GM19395 (cell line): ENCODE data around the gene UBE2F.
"Not testable (repeated sequence)": the region's sequence is repeated elsewhere in the genome, so short reads cannot be mapped to it uniquely, and the experiment has no call there.

Experiments used
- ATAC-seq: cut with Tn5 transposase; IDR thresholded peaks from one replicate; pipeline ENCODE4 v1.9.1; 2021; ENCODE audit warnings: mild to moderate bottlenecking, moderate library complexity; ENCODE audit not compliant: unreplicated experiment

UBE2F gene

GRCh38 chr2:237977380-237977779, 10.6 kb downstream of the UBE2F start:
- no peak for ATAC-seq

GRCh38 chr2:237978058-237978712, 11.4 kb downstream of the UBE2F start:
- ATAC-seq = no peak

GRCh38 chr2:237979331-237979730, 12.5 kb downstream of the UBE2F start:
- no peak for ATAC-seq

GRCh38 chr2:237980087-237980486, 13.3 kb downstream of the UBE2F start:
- ATAC-seq = no peak

- no peak for ATAC-seq
These were observed 13.9 kb downstream of the UBE2F start for GRCh38 chr2:237980751-237981150.

- ATAC-seq = not testable (repeated sequence)
These were observed 14.8 kb downstream of the UBE2F start for GRCh38 chr2:237981621-237982020.

GRCh38 chr2:237982039-237982725, 15.4 kb downstream of the UBE2F start:
- ATAC-seq = no peak

GRCh38 chr2:237983922-237984321, 17.1 kb downstream of the UBE2F start:
- no peak for ATAC-seq

- ATAC-seq = no peak
These were observed 20.5 kb downstream of the UBE2F start for GRCh38 chr2:237987268-237987667.

- ATAC-seq = no peak
These were observed 26.9 kb downstream of the UBE2F start for GRCh38 chr2:237993701-237994100.

- no peak for ATAC-seq
These were observed 28.2 kb downstream of the UBE2F start for GRCh38 chr2:237995036-237995435.

- ATAC-seq = no peak
These were observed 29.3 kb downstream of the UBE2F start for GRCh38 chr2:237996021-237996593.

GRCh38 chr2:237997521-237997920, 30.7 kb downstream of the UBE2F start:
- no peak for ATAC-seq

- ATAC-seq = peak; percentile 84
These were observed 31.7 kb downstream of the UBE2F start for GRCh38 chr2:237998530-237998929.

- no peak for ATAC-seq
These were observed 36.6 kb downstream of the UBE2F start for GRCh38 chr2:238003234-238004031.

- no peak for ATAC-seq
These were observed 37.4 kb downstream of the UBE2F start for GRCh38 chr2:238004077-238004830.

- no peak for ATAC-seq
These were observed 38.7 kb downstream of the UBE2F start for GRCh38 chr2:238005528-238005927.

GRCh38 chr2:238006510-238006909, 39.7 kb downstream of the UBE2F start:
- ATAC-seq = no peak

GRCh38 chr2:238007924-238008323, 41.1 kb downstream of the UBE2F start:
- ATAC-seq = no peak

- ATAC-seq = no peak
These were observed 42.7 kb downstream of the UBE2F start for GRCh38 chr2:238009563-238009962.

GRCh38 chr2:238010572-238010971, 43.8 kb downstream of the UBE2F start:
- no peak for ATAC-seq
